Purkinje cell (primary cell): ENCODE results near the gene TMEM60. TPM values are rescaled to one million over a fixed set of nuclear protein-coding genes. Genes with fewer than 3 reads are reported as not detected.

Experiments
- polyA plus RNA-seq: library from polyadenylated mRNA; unstranded; fragments of >200 nt; fragmentation: Nextera tagmentation; gene quantifications from 2 replicates; pipeline ENCODE4 v1.2.1, GENCODE V29; 2014

TMEM60 gene, protein sequence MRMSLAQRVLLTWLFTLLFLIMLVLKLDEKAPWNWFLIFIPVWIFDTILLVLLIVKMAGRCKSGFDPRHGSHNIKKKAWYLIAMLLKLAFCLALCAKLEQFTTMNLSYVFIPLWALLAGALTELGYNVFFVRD
- polyA plus RNA-seq: 139 and 162 TPM in 2 replicates

DNA sequence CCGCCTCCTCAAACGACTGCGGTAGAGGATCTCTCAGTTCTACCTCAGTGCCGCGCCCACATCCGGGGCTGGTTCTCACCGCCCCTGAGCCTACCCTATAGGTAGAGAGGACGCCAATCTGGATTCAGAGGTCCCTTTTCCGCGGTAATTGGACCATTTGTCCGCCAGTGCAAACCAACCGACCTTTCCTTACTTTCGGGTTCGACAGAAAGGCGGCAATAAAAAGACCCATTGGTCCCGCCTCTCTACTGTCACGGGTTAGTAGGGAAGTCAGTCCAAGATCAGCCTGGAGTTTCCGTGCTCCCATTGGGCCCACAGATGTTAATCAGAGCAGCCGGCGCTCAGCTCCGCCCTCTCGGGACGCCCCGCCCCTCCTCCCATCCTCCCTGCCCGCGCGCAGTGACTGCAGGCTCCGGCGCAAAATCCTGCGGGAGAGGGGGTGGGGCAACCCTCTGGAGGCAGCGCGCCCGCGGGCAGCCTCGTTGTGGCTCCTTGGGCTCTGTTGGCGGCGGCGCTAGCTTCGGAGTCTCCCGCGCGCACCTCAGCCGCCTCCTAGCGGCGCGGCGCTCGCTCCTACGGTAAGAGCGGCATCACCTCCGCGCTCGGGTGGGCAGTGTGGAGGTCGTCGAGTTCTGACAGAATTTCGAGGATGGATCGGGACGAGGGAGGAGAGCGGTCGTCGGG, at the start of gene TMEM60, which contains the start of gene PHTF2:
TMEM60 (minus strand) TSS at position 41 of the 684 bp plus-strand sequence. CDS start 4,061 bp downstream, outside the sequence.
PHTF2 (plus strand) TSS at position 380 of the 684 bp plus-strand sequence.

Other genes with a start within 250 kb of the TMEM60 start
- gene RSBN1L, start 102.0 kb downstream of the TMEM60 start, polyA plus RNA-seq: 8.4 and 13.7 TPM in 2 replicates
- 24.3 and 28.3 TPM in 2 replicates for gene PHTF2, start 339 bp upstream of the TMEM60 start, polyA plus RNA-seq